HepG2 (cell line): ENCODE results near the gene ASGR1. TPM values are rescaled to one million over a fixed set of nuclear protein-coding genes. Genes with fewer than 3 reads are reported as not detected.

Experiments
- BRCA1 ChIP-seq: sonication (generic); formaldehyde crosslinking; IDR thresholded peaks from 2 replicates; pipeline ENCODE4 v1.4.0; 2020; ENCODE audit warnings: missing genetic modification reagents
- GABPA ChIP-seq, 2 experiments: IDR thresholded peaks; 2 replicates each; pipeline ENCODE4 v1.6.1; 2011 to 2016; ENCODE audit warnings: low read depth in 2 of 2, low read length in 1 of 2, missing biosample characterization in 1 of 2, missing genetic modification characterization in 1 of 2
- RELA ChIP-seq: sonication (generic); formaldehyde crosslinking; IDR thresholded peaks from 2 replicates; pipeline ENCODE4 v1.4.0; 2020; ENCODE audit warnings: missing genetic modification reagents
- TARDBP ChIP-seq: sonication (generic); formaldehyde crosslinking; IDR thresholded peaks from 2 replicates; pipeline ENCODE4 v1.8.0; 2022; ENCODE audit warnings: mild to moderate bottlenecking, missing genetic modification reagents
- TEF ChIP-seq: sonication (generic); formaldehyde crosslinking; IDR thresholded peaks from 2 replicates; pipeline ENCODE4 v1.5.0; 2020; ENCODE audit warnings: missing genetic modification reagents
- U2AF2 ChIP-seq: fragments of 200-400 bp; formaldehyde crosslinking; IDR thresholded peaks from 2 replicates; pipeline ENCODE4 v1.6.1; 2017; ENCODE audit warnings: low read depth, mild to moderate bottlenecking, low read length
- ZBTB7A ChIP-seq: sonication (generic); formaldehyde crosslinking; IDR thresholded peaks from 2 replicates; pipeline ENCODE4 v1.8.0; 2022; ENCODE audit warnings: mild to moderate bottlenecking, missing genetic modification reagents
- ZNF296 ChIP-seq: sonication (generic); formaldehyde crosslinking; conservative IDR thresholded peaks from 2 replicates; pipeline ENCODE4 v1.5.0; 2020; ENCODE audit warnings: mild to moderate bottlenecking, missing genetic modification reagents
- ZNF549 ChIP-seq: sonication (generic); formaldehyde crosslinking; IDR thresholded peaks from 2 replicates; pipeline ENCODE4 v1.5.0; 2020; ENCODE audit warnings: missing genetic modification reagents
- ZNF687 ChIP-seq: sonication (generic); formaldehyde crosslinking; IDR thresholded peaks from 2 replicates; pipeline ENCODE4 v1.5.1; 2020; ENCODE audit warnings: mild to moderate bottlenecking, missing genetic modification reagents, moderate library complexity
- ZNF788 ChIP-seq: sonication (generic); formaldehyde crosslinking; IDR thresholded peaks from 2 replicates; pipeline ENCODE4 v1.5.0; 2020; ENCODE audit warnings: mild to moderate bottlenecking, missing genetic modification reagents, borderline replicate concordance
- polyA plus RNA-seq, 8 experiments: library from polyadenylated mRNA; depleted of rRNA in 3 of 8; stranded (reverse) in 7 of 8; unstranded in 1 of 8; fragments of >200 nt; fragmentation: Illumina TruSeq in 4 of 8; extraction: Trizol in 4 of 8; gene quantifications; 2 replicates each; pipeline versions ENCODE4 v1.2.1 to v1.2.3, GENCODE V29; 2011 to 2016; ENCODE audit warnings: low read depth in 4 of 8, missing spikeins in 1 of 8, mixed read lengths in 1 of 8; ENCODE audit not compliant: insufficient read depth in 1 of 8
- total RNA-seq, 5 experiments: library from RNA; depleted of rRNA; stranded (reverse); fragments of >200 nt; fragmentation: Illumina TruSeq; extraction: Trizol; gene quantifications; 2 replicates each; pipeline ENCODE4 v1.2.3, GENCODE V29; 2016; ENCODE audit warnings: low read depth in 1 of 5
- TF ChIP-seq, protein P1 (sequence below): sonication (generic); formaldehyde crosslinking; IDR thresholded peaks from 2 replicates; pipeline ENCODE4 v1.5.0; 2020; ENCODE audit warnings: mild to moderate bottlenecking, missing genetic modification reagents
- TF ChIP-seq, protein P2 (sequence below): sonication (generic); formaldehyde crosslinking; IDR thresholded peaks from 2 replicates; pipeline ENCODE4 v1.4.0; 2020; ENCODE audit warnings: missing genetic modification reagents, borderline replicate concordance
- TF ChIP-seq, protein P3 (sequence below): sonication (generic); formaldehyde crosslinking; IDR thresholded peaks from 2 replicates; pipeline ENCODE4 v1.5.1; 2020; ENCODE audit warnings: missing genetic modification reagents, mild to moderate bottlenecking, borderline replicate concordance

The ASGR1 gene
- total and polyA plus RNA-seq, 2 of the 13 experiments (the other 11 are each of a cell fraction or from before 2014, with no cell fraction given) = 353 to 796 TPM

- TF ChIP-seq, protein P1, sequence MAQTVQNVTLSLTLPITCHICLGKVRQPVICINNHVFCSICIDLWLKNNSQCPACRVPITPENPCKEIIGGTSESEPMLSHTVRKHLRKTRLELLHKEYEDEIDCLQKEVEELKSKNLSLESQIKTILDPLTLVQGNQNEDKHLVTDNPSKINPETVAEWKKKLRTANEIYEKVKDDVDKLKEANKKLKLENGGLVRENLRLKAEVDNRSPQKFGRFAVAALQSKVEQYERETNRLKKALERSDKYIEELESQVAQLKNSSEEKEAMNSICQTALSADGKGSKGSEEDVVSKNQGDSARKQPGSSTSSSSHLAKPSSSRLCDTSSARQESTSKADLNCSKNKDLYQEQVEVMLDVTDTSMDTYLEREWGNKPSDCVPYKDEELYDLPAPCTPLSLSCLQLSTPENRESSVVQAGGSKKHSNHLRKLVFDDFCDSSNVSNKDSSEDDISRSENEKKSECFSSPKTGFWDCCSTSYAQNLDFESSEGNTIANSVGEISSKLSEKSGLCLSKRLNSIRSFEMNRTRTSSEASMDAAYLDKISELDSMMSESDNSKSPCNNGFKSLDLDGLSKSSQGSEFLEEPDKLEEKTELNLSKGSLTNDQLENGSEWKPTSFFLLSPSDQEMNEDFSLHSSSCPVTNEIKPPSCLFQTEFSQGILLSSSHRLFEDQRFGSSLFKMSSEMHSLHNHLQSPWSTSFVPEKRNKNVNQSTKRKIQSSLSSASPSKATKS (CRISPR knock-in tag) = no peak
- 0 out of 2 replicates have a peak, but pooled peaks have one; percentile 32 for TF ChIP-seq TARDBP (CRISPR knock-in tag)
- TF ChIP-seq ZNF549 (CRISPR knock-in tag) = no peak
- TF ChIP-seq, protein P2, sequence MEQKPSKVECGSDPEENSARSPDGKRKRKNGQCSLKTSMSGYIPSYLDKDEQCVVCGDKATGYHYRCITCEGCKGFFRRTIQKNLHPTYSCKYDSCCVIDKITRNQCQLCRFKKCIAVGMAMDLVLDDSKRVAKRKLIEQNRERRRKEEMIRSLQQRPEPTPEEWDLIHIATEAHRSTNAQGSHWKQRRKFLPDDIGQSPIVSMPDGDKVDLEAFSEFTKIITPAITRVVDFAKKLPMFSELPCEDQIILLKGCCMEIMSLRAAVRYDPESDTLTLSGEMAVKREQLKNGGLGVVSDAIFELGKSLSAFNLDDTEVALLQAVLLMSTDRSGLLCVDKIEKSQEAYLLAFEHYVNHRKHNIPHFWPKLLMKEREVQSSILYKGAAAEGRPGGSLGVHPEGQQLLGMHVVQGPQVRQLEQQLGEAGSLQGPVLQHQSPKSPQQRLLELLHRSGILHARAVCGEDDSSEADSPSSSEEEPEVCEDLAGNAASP = peak; percentile 41; the same call in 1 of the 2 replicates
- TF ChIP-seq U2AF2 = no peak
- 0 out of 2 replicates have a peak, but pooled peaks have one; percentile 53 for TF ChIP-seq ZNF296
- no peak for TF ChIP-seq GABPA (IDR thresholded peaks at IDR 0.05; ENCODE audit: low read depth, low read length)
- TF ChIP-seq GABPA (CRISPR knock-in tag; IDR thresholded peaks at IDR 0.05; ENCODE audit: low read depth) = no peak
- TF ChIP-seq RELA = no peak
- peak; percentile 20; the same call in 1 of the 2 replicates for TF ChIP-seq ZNF788 (CRISPR knock-in tag)
- TF ChIP-seq ZBTB7A = no peak
- no peak for TF ChIP-seq TEF
- TF ChIP-seq BRCA1 (CRISPR knock-in tag) = no peak
- TF ChIP-seq ZNF687 = peak; percentile 67
- TF ChIP-seq, protein P3, sequence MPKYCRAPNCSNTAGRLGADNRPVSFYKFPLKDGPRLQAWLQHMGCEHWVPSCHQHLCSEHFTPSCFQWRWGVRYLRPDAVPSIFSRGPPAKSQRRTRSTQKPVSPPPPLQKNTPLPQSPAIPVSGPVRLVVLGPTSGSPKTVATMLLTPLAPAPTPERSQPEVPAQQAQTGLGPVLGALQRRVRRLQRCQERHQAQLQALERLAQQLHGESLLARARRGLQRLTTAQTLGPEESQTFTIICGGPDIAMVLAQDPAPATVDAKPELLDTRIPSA (CRISPR knock-in tag) = no peak
Measured at GRCh38 chr17:7132511-7133094, 46.6 kb downstream of the ASGR1 start (continued).
